Activated T-cell treated with anti-CD3 and anti-CD28 coated beads for 48 hours (primary cell): Measurements from ENCODE around the gene KRTAP5-6.

Experiments used
- DNase-seq: peaks from one replicate; pipeline ENCODE4 v3.0.0-alpha.2; 2020; ENCODE audit warnings: low read depth

Gene KRTAP5-6

DNA sequence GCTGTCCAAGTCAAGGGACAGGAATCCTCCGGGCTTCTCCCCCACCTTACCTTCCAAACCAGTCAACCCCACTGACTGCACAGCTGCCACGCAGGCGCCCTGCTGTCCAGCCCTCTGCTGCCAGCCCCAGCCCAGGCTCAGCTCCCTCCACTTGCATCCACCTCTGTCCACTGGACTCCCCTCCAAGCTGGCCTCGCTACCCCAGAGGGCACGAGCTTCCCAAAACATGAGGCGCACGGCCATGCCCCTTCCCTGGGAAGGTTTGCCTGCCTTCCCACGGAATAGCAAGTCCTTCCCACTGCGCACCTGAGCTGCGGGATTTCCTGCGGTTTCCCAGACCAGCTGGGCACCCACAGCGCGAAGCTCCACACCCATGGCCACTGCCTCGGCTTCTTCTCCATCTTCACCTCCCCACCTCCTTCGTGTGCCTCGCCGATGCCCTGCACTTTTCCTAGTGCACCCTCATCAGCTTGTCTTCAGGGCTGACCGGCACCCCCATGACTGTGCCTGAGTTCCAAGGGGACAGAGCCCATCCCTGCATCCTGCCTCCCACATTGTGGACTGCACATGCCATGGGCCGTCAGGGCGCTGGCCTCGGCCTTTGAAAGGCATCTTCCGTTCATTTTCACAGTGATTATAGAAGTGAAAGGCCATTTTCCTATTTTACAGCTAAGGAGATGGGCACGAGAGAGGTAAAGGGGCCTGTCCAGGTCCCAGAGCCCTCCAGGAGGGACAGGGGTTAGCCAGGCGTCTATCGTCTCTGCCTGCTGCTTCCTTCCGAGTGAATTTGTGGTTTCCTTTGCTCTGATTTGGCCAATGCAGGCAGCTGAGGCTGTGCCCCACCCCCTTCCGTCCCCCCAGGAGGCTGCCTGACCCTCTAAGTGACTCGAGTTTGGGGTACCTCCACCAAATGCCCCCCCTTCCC lies 37.0 kb downstream of the KRTAP5-6 start:
- no peak for DNase-seq

GRCh38 chr11:1734641-1735081 lies 37.7 kb downstream of the KRTAP5-6 start:
- no peak for DNase-seq

DNA sequence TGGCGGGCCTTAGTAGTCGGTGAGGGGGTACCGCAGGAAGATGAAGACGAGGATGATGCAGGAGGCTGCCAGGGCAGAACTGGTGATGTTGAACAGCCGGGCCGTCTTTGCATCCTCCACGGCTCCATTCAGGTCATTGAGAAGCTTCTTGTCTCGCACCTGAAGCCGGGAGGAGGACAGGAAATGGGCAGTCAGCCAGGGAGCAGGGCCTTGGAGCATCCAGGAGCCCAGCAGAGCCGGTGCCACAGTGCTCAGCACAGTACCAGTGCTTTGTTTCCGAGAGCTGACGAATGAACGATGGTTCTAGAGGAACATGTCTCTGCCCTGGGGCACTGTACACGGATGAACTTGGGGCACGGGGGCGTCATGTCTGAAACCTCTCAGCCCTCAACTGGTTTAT lies 38.3 kb downstream of the KRTAP5-6 start:
- DNase-seq, result no peak

GRCh38 chr11:1736447-1736992 lies 39.5 kb downstream of the KRTAP5-6 start:
- no peak for DNase-seq

DNA sequence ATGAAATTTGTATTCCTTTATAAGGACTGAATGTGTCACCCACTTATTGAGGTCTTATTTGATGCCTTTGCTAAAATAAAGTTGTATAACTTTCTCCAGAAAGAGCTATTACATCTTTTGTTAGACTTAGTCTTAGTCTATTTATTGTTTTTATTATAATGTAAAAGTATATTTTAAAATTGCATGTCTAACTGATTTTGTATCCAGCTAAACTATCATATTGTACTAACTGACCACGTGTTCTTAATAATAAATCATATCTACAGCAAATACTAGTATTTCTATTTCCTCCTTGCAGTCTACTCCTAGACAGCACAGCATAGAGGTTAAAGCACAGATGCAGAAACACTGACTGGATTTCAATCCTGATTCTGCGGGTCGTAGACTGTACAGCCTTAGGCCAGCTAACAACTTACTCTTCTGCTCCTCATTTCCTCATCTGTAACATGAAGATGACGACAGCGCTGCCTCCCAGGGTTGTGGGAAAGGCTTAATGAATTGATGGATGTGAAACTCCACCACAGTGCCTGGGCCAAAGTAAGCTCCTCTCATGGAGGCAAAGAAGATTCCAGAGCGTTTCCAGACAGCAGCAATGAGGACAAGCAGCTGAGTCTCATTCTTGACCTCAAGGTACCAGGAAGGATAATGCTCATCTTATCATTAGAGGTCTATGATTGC lies 40.2 kb downstream of the KRTAP5-6 start:
- DNase-seq, result no peak

- DNase-seq, result no peak
These were observed 41.4 kb downstream of the KRTAP5-6 start for GRCh38 chr11:1738380-1738779.

DNA sequence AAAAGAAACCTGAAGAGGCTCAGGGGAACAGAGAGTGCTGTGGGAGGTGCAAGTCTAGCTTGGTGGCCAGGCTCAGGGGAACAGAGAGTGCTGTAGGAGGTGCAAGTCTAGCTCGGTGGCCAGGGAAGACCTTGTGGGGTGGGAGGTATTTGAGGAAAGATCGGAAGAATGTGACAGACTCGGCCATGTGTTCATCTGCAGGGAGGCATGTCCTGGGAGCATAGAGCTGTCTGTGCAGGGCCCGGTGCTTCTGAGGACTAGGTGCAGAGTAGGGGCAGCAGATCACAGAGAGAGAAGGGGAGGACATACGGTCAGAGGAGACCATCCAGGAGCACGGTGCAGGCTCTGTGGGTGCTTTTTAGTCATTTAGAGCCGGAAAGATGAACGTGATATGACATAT lies 42.6 kb downstream of the KRTAP5-6 start:
- DNase-seq, result no peak

GRCh38 chr11:1740786-1741530 lies 44.0 kb downstream of the KRTAP5-6 start:
- no peak for DNase-seq

- no peak for DNase-seq
These were observed 44.7 kb downstream of the KRTAP5-6 start for GRCh38 chr11:1741741-1742140.

- DNase-seq, result no peak
These were observed 45.4 kb downstream of the KRTAP5-6 start for GRCh38 chr11:1742371-1742770.

GRCh38 chr11:1742869-1743584 lies 46.0 kb downstream of the KRTAP5-6 start:
- DNase-seq, result no peak

- no peak for DNase-seq
These were observed 46.7 kb downstream of the KRTAP5-6 start for GRCh38 chr11:1743585-1744136.

DNA sequence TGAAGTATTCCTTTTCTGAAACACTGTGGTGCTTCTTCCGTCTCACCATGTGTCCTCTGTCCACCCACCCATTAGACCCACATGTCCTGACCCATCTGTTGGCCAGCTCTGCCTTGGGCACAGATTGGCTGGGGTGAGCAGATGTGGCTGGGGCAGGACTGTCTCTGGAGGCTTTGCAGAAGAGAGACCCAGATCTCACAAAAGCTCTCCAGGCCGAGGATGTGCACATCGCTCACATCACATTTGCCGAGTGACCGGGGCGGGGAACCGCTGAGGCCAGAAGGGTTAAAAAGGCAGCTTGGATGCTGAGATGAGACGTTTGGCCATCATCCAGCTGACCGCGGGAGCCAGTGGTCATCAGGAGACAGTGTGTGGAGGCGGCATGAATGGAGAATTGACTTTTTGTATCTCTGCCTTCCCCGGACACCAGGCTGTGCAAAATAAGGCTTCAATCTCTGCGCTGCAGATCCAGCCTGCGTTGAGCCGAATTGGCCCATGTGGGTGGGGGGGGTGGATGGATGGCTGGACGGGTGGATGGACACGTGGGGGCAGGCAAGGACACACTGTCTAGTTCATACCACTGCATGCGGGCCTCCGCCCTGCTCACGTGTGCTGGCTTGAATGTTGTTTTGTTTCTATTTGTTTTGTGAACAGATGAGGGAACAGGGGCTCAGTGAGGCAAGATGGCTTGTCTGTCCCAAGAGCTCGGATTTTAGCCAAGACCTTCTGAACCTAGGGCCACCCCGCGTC lies 47.3 kb downstream of the KRTAP5-6 start:
- no peak for DNase-seq

GRCh38 chr11:1744891-1745700 lies 48.1 kb downstream of the KRTAP5-6 start:
- no peak for DNase-seq

- DNase-seq, result no peak
These were observed 48.8 kb downstream of the KRTAP5-6 start for GRCh38 chr11:1745701-1746320.

- no peak for DNase-seq
These were observed 49.5 kb downstream of the KRTAP5-6 start for GRCh38 chr11:1746511-1746931.

GRCh38 chr11:1746956-1747752 lies 50.2 kb downstream of the KRTAP5-6 start:
- DNase-seq, result no peak
